KMS-11 (cell line): Measurements from ENCODE around the gene SH3GL2.

Experiments
- H2AFZ ChIP-seq: fragments of 200-600 bp; sonication (generic); 2 replicates; pipeline ENCODE4 v1.6.1; 2016; ENCODE audit warnings: antibody characterized with exemption, mixed run types, low read depth
- H3K27ac ChIP-seq: fragments of 200-600 bp; sonication (generic); 2 replicates; pipeline ENCODE4 v1.6.1; 2016; ENCODE audit warnings: mild to moderate bottlenecking, mixed run types
- H3K27me3 ChIP-seq: fragments of 200-600 bp; sonication (generic); 2 replicates; pipeline ENCODE4 v1.6.1; 2017; ENCODE audit warnings: mild to moderate bottlenecking, low read depth, mixed run types, moderate library complexity; ENCODE audit not compliant: insufficient read depth
- H3K36me3 ChIP-seq: fragments of 200-600 bp; sonication (generic); 2 replicates; pipeline ENCODE4 v1.6.1; 2017; ENCODE audit warnings: mild to moderate bottlenecking, mixed run types; ENCODE audit not compliant: insufficient read depth
- H3K4me1 ChIP-seq: fragments of 200-600 bp; sonication (generic); 2 replicates; pipeline ENCODE4 v1.6.1; 2016; ENCODE audit warnings: mild to moderate bottlenecking, low read depth, mixed run types; ENCODE audit not compliant: poor library complexity, severe bottlenecking
- H3K4me2 ChIP-seq: fragments of 200-600 bp; sonication (generic); 2 replicates; pipeline ENCODE4 v1.7.0; 2016; ENCODE audit warnings: mild to moderate bottlenecking, mixed run types
- H3K4me3 ChIP-seq: fragments of 200-600 bp; sonication (generic); IDR thresholded peaks from 2 replicates; pipeline ENCODE4 v1.6.1; 2017; ENCODE audit warnings: low read depth, low read length, mixed read lengths; ENCODE audit not compliant: insufficient read depth
- H3K79me2 ChIP-seq: fragments of 200-600 bp; sonication (generic); 2 replicates; pipeline ENCODE4 v1.6.1; 2016; ENCODE audit warnings: low read depth, mixed run types; ENCODE audit not compliant: insufficient read depth
- H3K9ac ChIP-seq: fragments of 200-600 bp; sonication (generic); 2 replicates; pipeline ENCODE4 v1.6.1; 2016; ENCODE audit warnings: mild to moderate bottlenecking, mixed run types
- H4K20me1 ChIP-seq: fragments of 200-600 bp; sonication (generic); 2 replicates; pipeline ENCODE4 v1.6.1; 2016; ENCODE audit warnings: mild to moderate bottlenecking, mixed run types; ENCODE audit not compliant: insufficient read depth
- TF ChIP-seq, protein P1 (sequence below): fragments of 200-600 bp; sonication (generic); conservative IDR thresholded peaks from 2 replicates; pipeline ENCODE4 v1.6.1; 2017; ENCODE audit warnings: low read depth, mild to moderate bottlenecking, antibody characterized with exemption, low read length, moderate library complexity, mixed read lengths

SH3GL2 gene

DNA sequence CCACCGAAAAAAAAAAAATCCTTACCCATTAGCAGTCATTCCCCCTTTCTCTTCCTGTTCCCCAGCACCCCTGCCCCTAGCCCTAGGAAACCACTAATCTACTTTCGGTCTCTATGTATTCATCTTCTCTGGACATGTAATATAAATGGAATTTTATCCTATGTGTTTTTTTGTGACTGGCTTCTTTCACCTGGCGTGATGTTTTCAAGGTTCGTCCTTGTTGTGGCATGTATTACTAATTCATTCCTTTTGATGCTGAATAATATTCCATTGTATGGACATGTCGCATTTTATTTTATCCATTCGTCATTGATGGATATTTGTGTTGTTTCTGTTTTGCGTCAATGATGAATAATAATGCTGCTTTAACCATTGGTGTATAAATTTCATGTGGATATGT lies 42.8 kb upstream of the SH3GL2 start:
- no peaks in the 10 kb centered on the region for H3K36me3 ChIP-seq

DNA sequence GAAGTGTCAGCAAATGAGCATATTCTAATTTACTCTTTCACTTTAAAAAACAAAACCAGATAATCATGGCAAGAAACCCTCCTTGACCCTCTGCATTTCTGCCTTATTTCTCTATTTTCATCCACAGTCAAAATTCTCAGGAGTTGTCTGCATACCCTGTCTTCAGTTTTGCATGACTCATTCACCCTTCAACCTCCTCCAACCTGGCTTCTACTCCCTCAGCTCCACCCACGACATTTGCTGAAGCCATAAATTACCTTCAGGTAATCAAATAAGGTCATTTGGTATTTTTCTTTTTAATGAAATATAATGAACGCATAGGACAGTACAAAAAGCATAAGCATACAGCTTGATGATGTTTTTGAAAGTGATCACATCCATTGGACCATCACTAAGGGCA lies 27.8 kb upstream of the SH3GL2 start:
- Histone ChIP-seq H3K4me3 (no peak overlapping the region), H3K79me2 (no peaks in the 10 kb centered on the region), H3K9ac (no peak overlapping the region), H3K27ac (no peak overlapping the region), H3K4me2 (no peak overlapping the region), H3K36me3 (no peaks in the 10 kb centered on the region), H3K4me1 (no peaks in the 10 kb centered on the region), H2AFZ (no peak overlapping the region), H3K27me3 (no peaks in the 10 kb centered on the region), H4K20me1 (no peaks in the 10 kb centered on the region)
- TF ChIP-seq, protein P1, sequence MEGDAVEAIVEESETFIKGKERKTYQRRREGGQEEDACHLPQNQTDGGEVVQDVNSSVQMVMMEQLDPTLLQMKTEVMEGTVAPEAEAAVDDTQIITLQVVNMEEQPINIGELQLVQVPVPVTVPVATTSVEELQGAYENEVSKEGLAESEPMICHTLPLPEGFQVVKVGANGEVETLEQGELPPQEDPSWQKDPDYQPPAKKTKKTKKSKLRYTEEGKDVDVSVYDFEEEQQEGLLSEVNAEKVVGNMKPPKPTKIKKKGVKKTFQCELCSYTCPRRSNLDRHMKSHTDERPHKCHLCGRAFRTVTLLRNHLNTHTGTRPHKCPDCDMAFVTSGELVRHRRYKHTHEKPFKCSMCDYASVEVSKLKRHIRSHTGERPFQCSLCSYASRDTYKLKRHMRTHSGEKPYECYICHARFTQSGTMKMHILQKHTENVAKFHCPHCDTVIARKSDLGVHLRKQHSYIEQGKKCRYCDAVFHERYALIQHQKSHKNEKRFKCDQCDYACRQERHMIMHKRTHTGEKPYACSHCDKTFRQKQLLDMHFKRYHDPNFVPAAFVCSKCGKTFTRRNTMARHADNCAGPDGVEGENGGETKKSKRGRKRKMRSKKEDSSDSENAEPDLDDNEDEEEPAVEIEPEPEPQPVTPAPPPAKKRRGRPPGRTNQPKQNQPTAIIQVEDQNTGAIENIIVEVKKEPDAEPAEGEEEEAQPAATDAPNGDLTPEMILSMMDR = no peak

More for the DNA sequence above, 42.8 kb upstream of the SH3GL2 start:
- no peak overlapping the region for H3K27ac ChIP-seq
- no peak overlapping the region for H3K9ac ChIP-seq
- H3K27me3 ChIP-seq = no peaks in the 10 kb centered on the region
- TF ChIP-seq, protein P1 = no peak
- no peaks in the 10 kb centered on the region for H4K20me1 ChIP-seq
- no peak overlapping the region for H3K4me3 ChIP-seq
- H3K79me2 ChIP-seq = no peaks in the 10 kb centered on the region
- H2AFZ ChIP-seq = no peak overlapping the region
- H3K4me1 ChIP-seq = peaks cover 9% of the 10 kb centered on the region
- H3K4me2 ChIP-seq = no peak overlapping the region

DNA sequence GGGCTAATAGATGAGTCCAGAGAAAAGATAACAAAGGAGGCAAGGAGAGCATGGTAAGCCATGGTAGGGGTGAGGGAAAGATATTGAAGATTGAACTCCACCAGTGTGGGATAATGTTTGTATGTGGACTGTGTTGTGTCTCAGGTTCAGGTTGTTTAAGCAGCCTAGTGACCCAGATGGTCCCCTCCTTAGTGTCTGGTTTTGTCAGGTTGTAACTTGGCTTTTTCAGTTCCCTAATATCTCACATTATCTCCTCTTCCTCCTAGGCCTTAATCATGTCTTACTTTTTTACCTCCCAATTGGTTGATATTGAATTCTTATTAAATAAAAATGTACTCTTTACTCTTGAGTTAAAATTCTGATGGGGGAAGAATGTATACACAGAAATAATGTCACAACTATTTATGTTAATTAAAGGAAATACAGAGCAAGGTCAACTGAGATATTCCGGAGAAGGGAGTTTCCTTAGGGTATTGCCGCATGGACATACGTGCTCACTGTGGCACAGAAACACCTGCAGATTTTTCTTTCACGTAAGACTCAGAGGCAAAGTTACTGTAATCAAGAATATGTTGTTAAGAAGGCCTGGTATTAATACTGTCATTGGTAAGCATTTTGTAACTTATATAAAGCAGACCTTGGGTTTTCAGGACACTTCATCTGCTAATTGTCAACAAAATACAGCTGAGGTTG lies 23.4 kb upstream of the SH3GL2 start:
- H3K4me3 ChIP-seq = no peak overlapping the region
- no peaks in the 10 kb centered on the region for H4K20me1 ChIP-seq
- H3K36me3 ChIP-seq = no peaks in the 10 kb centered on the region
- H3K4me2 ChIP-seq = no peak overlapping the region
- H3K4me1 ChIP-seq = no peaks in the 10 kb centered on the region
- no peaks in the 10 kb centered on the region for H3K79me2 ChIP-seq
- H2AFZ ChIP-seq = no peak overlapping the region
- no peak overlapping the region for H3K9ac ChIP-seq
- H3K27ac ChIP-seq = no peak overlapping the region
- TF ChIP-seq, protein P1 = no peak
- H3K27me3 ChIP-seq = no peaks in the 10 kb centered on the region

DNA sequence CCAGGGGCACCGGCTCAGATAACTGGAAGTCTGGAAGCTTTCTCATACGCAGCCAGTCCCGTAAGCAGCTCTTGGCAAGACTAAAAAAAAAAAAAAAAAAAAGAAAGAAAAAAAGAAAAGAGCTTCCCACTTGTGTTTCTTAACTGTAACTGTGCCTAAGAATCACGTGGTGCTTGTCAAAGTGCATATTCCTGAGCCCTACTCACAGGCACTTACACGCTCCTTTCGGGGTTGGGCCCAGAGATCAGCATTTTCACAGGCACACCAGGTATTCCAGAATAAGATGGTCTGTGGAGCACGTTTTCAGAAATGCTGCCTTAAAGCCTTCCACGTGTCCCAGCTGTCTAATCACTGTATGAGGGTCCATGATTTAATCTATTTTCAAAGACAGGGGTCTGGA lies 22.6 kb upstream of the SH3GL2 start:
- no peaks in the 10 kb centered on the region for H3K36me3 ChIP-seq
- H3K27ac ChIP-seq = no peak overlapping the region
- H4K20me1 ChIP-seq = no peaks in the 10 kb centered on the region
- no peak overlapping the region for H3K4me3 ChIP-seq
- no peak overlapping the region for H3K4me2 ChIP-seq
- no peaks in the 10 kb centered on the region for H3K79me2 ChIP-seq
- H3K27me3 ChIP-seq = no peaks in the 10 kb centered on the region
- no peak overlapping the region for H2AFZ ChIP-seq
- TF ChIP-seq, protein P1 = no peak
- no peak overlapping the region for H3K9ac ChIP-seq
- H3K4me1 ChIP-seq = no peaks in the 10 kb centered on the region
